Panc1 (cell line): ENCODE measurements around the gene ADGRG7.

Experiments used
- CTCF ChIP-seq: fragments of 450-650 bp; IDR thresholded peaks from 2 replicates; pipeline ENCODE4 v1.5.1; 2017; ENCODE audit warnings: mild to moderate bottlenecking
- POLR2AphosphoS5 ChIP-seq: IDR thresholded peaks from 2 replicates; pipeline ENCODE4 v1.6.1; 2012; ENCODE audit warnings: mild to moderate bottlenecking, low read depth, low read length, moderate library complexity

DNA sequence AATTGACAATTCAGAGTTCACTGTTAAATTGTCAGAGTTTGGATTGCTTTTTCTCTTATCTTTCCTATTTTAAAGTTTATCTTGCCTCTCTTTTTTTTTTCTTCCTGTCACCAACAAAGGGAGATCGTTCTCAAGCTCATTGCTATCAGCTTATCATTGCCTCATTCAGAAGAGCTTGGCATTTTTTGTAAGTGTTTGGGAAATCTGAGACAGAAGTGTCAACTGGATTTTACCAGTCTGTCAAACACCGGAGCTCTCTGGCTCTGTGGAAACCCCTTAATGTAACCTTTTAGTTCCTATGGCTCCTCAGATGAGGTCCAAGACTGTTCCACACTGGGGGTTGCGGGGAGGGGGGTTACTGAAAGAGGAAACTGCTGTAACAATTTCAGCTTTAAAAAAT, 89.3 kb downstream of the ADGRG7 start:
- TF ChIP-seq CTCF: no peak
- TF ChIP-seq POLR2AphosphoS5: no peak
